Fibroblast of skin of abdomen (primary cell): ENCODE data around the gene DLGAP1. TPM values are rescaled to one million over a fixed set of nuclear protein-coding genes. Genes with fewer than 3 reads are reported as not detected.
A peak's percentile ranks its signal among the peaks of the same experiment; 100 is the strongest.
"Not testable (repeated sequence)": the region's sequence is repeated elsewhere in the genome, so short reads cannot be mapped to it uniquely, and the experiment has no call there.

Experiments used
- DNase-seq: peaks from one replicate; pipeline ENCODE4 v3.0.0-alpha.2; 2013
- polyA plus RNA-seq, 2 experiments: library from polyadenylated mRNA; unstranded; fragments of 120-200 nt; gene quantifications; one replicate each; pipeline ENCODE4 v1.2.1, GENCODE V29; 2013; ENCODE audit not compliant: insufficient read length in 2 of 2

DLGAP1 gene
- 0.42 TPM for polyA plus RNA-seq (2013, experiment 1 of 2; ENCODE audit: insufficient read length)
- polyA plus RNA-seq (2013, experiment 2 of 2; ENCODE audit: insufficient read length): 0.34 TPM

GRCh38 chr18:4455113-4455811 is at the start of gene DLGAP1:
Gene DLGAP1, minus strand, starts transcription at chr18:4455307.
- peak; percentile 14 for DNase-seq

- not testable (repeated sequence) for DNase-seq
These were observed 39.7 kb upstream of the DLGAP1 start for GRCh38 chr18:4494703-4495284.

GRCh38 chr18:4468511-4468910 is 13.4 kb upstream of the DLGAP1 start:
- DNase-seq: no peak

GRCh38 chr18:4454537-4455112 is 482 bp downstream of the DLGAP1 start:
- no peak for DNase-seq

GRCh38 chr18:4453874-4454536 is 1.1 kb downstream of the DLGAP1 start:
- DNase-seq: no peak

GRCh38 chr18:4453567-4453873 is 1.6 kb downstream of the DLGAP1 start:
- DNase-seq: no peak

- no peak for DNase-seq
These were observed 4.9 kb downstream of the DLGAP1 start for GRCh38 chr18:4450065-4450658.

- DNase-seq: no peak
These were observed 9.2 kb downstream of the DLGAP1 start for GRCh38 chr18:4445902-4446301.

GRCh38 chr18:4444306-4444705 is 10.8 kb downstream of the DLGAP1 start:
- no peak for DNase-seq

- DNase-seq: no peak
These were observed 14.0 kb downstream of the DLGAP1 start for GRCh38 chr18:4441098-4441497.

- DNase-seq: no peak
These were observed 16.2 kb downstream of the DLGAP1 start for GRCh38 chr18:4438938-4439337.

- peak; percentile 59 for DNase-seq
These were observed 21.4 kb downstream of the DLGAP1 start for GRCh38 chr18:4433717-4434116.

- DNase-seq: no peak
These were observed 24.3 kb downstream of the DLGAP1 start for GRCh38 chr18:4430836-4431235.

GRCh38 chr18:4417714-4418113 is 37.4 kb downstream of the DLGAP1 start:
- no peak for DNase-seq

- DNase-seq: no peak
These were observed 38.1 kb downstream of the DLGAP1 start for GRCh38 chr18:4416976-4417375.

GRCh38 chr18:4412286-4412685 is 42.8 kb downstream of the DLGAP1 start:
- no peak for DNase-seq

- no peak for DNase-seq
These were observed 48.3 kb downstream of the DLGAP1 start for GRCh38 chr18:4406856-4407255.

- DNase-seq: no peak
These were observed 49.1 kb downstream of the DLGAP1 start for GRCh38 chr18:4405965-4406364.

GRCh38 chr18:4403836-4404235 is 51.3 kb downstream of the DLGAP1 start:
- no peak for DNase-seq

GRCh38 chr18:4400911-4401310 is 54.2 kb downstream of the DLGAP1 start:
- no peak for DNase-seq

- DNase-seq: no peak
These were observed 55.2 kb downstream of the DLGAP1 start for GRCh38 chr18:4399929-4400328.

- DNase-seq: no peak
These were observed 60.4 kb downstream of the DLGAP1 start for GRCh38 chr18:4394700-4395099.

GRCh38 chr18:4391859-4392258 is 63.2 kb downstream of the DLGAP1 start:
- DNase-seq: no peak
